Left kidney (tissue), 1 donor: ENCODE data around the gene TET3. TPM values are rescaled to one million over a fixed set of nuclear protein-coding genes. Genes with fewer than 3 reads are reported as not detected.

Experiments
- polyA plus RNA-seq: library from polyadenylated mRNA; unstranded; fragments of 120-200 nt; gene quantifications from one replicate; pipeline ENCODE4 v1.2.1, GENCODE V29; 2013; ENCODE audit not compliant: insufficient read length

The TET3 gene
- polyA plus RNA-seq, 1 donor = 26.2 TPM

Other genes starting within 250 kb of the TET3 start
- gene TPRKB, start 247.6 kb upstream of the TET3 start, polyA plus RNA-seq = 78.6 TPM
- 34.1 TPM for gene DUSP11, start 204.8 kb upstream of the TET3 start, polyA plus RNA-seq
- gene C2orf78, start 200.7 kb upstream of the TET3 start, polyA plus RNA-seq = not detected
- 63.8 TPM for gene STAMBP, start 155.9 kb upstream of the TET3 start, polyA plus RNA-seq
- 0.40 TPM for gene ACTG2, start 91.9 kb upstream of the TET3 start, polyA plus RNA-seq
- 66.3 TPM for gene DGUOK, start 58.0 kb upstream of the TET3 start, polyA plus RNA-seq
- 25.8 TPM for gene BOLA3, start 163.0 kb downstream of the TET3 start, polyA plus RNA-seq
- gene MOB1A, start 194.0 kb downstream of the TET3 start, polyA plus RNA-seq = 105 TPM
- gene MTHFD2, start 213.7 kb downstream of the TET3 start, polyA plus RNA-seq = 31.7 TPM